ENCODE measurements around the gene IL1RAP. TPM values are rescaled to one million over a fixed set of nuclear protein-coding genes. Genes with fewer than 3 reads are reported as not detected.

IL1RAP gene
- total RNA-seq, 2 experiments from 2014 or later: 2.1 to 5.6 TPM

GRCh38 chr3:190680691-190681090, 166.8 kb downstream of the IL1RAP start:
- Histone ChIP-seq H3K79me2 (ENCODE audit: insufficient read depth, low read depth, low read length) (no peaks in the 10 kb centered on the region), H3K4me3 (ENCODE audit: low read depth, low read length, poor library complexity, severe bottlenecking) (no peak overlapping the region), H3K27ac (ENCODE audit: low read depth, low read length, poor library complexity, severe bottlenecking) (no peak overlapping the region), H3K4me1 (ENCODE audit: insufficient read depth, low read length, poor library complexity, severe bottlenecking) (no peaks in the 10 kb centered on the region), H2AFZ (ENCODE audit: low read length) (no peak overlapping the region), H3K4me2 (ENCODE audit: low read length) (no peak overlapping the region), H4K20me1 (ENCODE audit: insufficient read depth, low read length) (no peaks in the 10 kb centered on the region), H3K9me3 (ENCODE audit: low read length) (no peaks in the 10 kb centered on the region), H3K36me3 (ENCODE audit: insufficient read depth, low read length) (no peaks in the 10 kb centered on the region), H3K9me2 (ENCODE audit: insufficient read depth, low read length) (no peaks in the 10 kb centered on the region)
- ChIA-PET CTCF (ENCODE audit: unreplicated experiment) (no interaction called here), POLR2A (interaction anchor here (0.6 to 0.9 kb wide), 2 partner anchors 17 to 255 kb away, joined by 3 to 5 read pairs; no protein-coding TSS in a partner anchor)
- DNase-seq (ENCODE audit: low spot score): no peak
- intact Hi-C loops (cut with micrococcal nuclease; ENCODE audit: unreplicated experiment): no loop called here
- TF ChIP-seq EZH2phosphoT487 (IDR thresholded peaks at IDR 0.05; ENCODE audit: borderline replicate concordance, low read depth, low read length): no peak
- BruUV-seq (replicated peaks): no TSS peak

- no TSS peak for BruUV-seq (replicated peaks)
- TF ChIP-seq CTCF (conservative IDR thresholded peaks at IDR 0.05; ENCODE audit: low read length) (no peak), EZH2phosphoT487 (IDR thresholded peaks at IDR 0.05; ENCODE audit: borderline replicate concordance, low read depth, low read length) (no peak)
- CTCF ChIA-PET (ENCODE audit: unreplicated experiment): no interaction called here
- H4K20me1 ChIP-seq (ENCODE audit: insufficient read depth, low read length): no peaks in the 10 kb centered on the region
- H3K4me2 ChIP-seq (ENCODE audit: low read length): no peak overlapping the region
- no peaks in the 10 kb centered on the region for H3K36me3 ChIP-seq (ENCODE audit: insufficient read depth, low read length)
- no peaks in the 10 kb centered on the region for H3K79me2 ChIP-seq (ENCODE audit: insufficient read depth, low read depth, low read length)
- H3K4me1 ChIP-seq (ENCODE audit: insufficient read depth, low read length, poor library complexity, severe bottlenecking): no peaks in the 10 kb centered on the region
- no peaks in the 10 kb centered on the region for H3K9me2 ChIP-seq (ENCODE audit: insufficient read depth, low read length)
- no peaks in the 10 kb centered on the region for H3K9me3 ChIP-seq (ENCODE audit: low read length)
- intact Hi-C loops (cut with micrococcal nuclease; ENCODE audit: unreplicated experiment): no loop called here
- no peak overlapping the region for H3K27ac ChIP-seq (ENCODE audit: low read depth, low read length, poor library complexity, severe bottlenecking)
- no peak for DNase-seq (ENCODE audit: low spot score)
- POLR2A ChIA-PET: no interaction called here
- H2AFZ ChIP-seq (ENCODE audit: low read length): no peak overlapping the region
- no peak overlapping the region for H3K4me3 ChIP-seq (ENCODE audit: low read depth, low read length, poor library complexity, severe bottlenecking)
Measured at GRCh38 chr3:190684776-190685175, 170.9 kb downstream of the IL1RAP start.

- Histone ChIP-seq H3K9me3 (ENCODE audit: low read length) (no peaks in the 10 kb centered on the region), H3K36me3 (ENCODE audit: insufficient read depth, low read length) (no peaks in the 10 kb centered on the region), H3K79me2 (ENCODE audit: insufficient read depth, low read depth, low read length) (no peaks in the 10 kb centered on the region), H3K4me3 (ENCODE audit: low read depth, low read length, poor library complexity, severe bottlenecking) (no peak overlapping the region), H2AFZ (ENCODE audit: low read length) (no peak overlapping the region), H3K9me2 (ENCODE audit: insufficient read depth, low read length) (no peaks in the 10 kb centered on the region), H3K27ac (ENCODE audit: low read depth, low read length, poor library complexity, severe bottlenecking) (no peak overlapping the region), H4K20me1 (ENCODE audit: insufficient read depth, low read length) (no peaks in the 10 kb centered on the region), H3K4me2 (ENCODE audit: low read length) (no peak overlapping the region), H3K4me1 (ENCODE audit: insufficient read depth, low read length, poor library complexity, severe bottlenecking) (no peaks in the 10 kb centered on the region)
- TF ChIP-seq EZH2phosphoT487 (IDR thresholded peaks at IDR 0.05; ENCODE audit: borderline replicate concordance, low read depth, low read length) (no peak), CTCF (conservative IDR thresholded peaks at IDR 0.05; ENCODE audit: low read length) (no peak)
- ChIA-PET POLR2A (interaction anchor here (0.7 kb wide), 1 partner anchor 1798 kb away, joined by 3 read pairs; no protein-coding TSS in a partner anchor), CTCF (ENCODE audit: unreplicated experiment) (no interaction called here)
- intact Hi-C loops (cut with micrococcal nuclease; ENCODE audit: unreplicated experiment): no loop called here
- no peak for DNase-seq (ENCODE audit: low spot score)
- no TSS peak for BruUV-seq (replicated peaks)
Measured at GRCh38 chr3:190686011-190686410, 172.1 kb downstream of the IL1RAP start.
